Fibroblast of pulmonary artery (primary cell): ENCODE measurements around the gene SEMA3A.
"Not testable (repeated sequence)": the region's sequence is repeated elsewhere in the genome, so short reads cannot be mapped to it uniquely, and the experiment has no call there.

Source experiments
- DNase-seq: peaks from one replicate; pipeline ENCODE4 v3.0.0-alpha.2; 2010; ENCODE audit warnings: low read depth
- H3K4me3 ChIP-seq: replicated peaks from 2 replicates; pipeline ENCODE4 v1.5.1; 2011; ENCODE audit warnings: low read depth, mild to moderate bottlenecking, control low read depth, low read length, moderate library complexity
- CTCF ChIP-seq: IDR thresholded peaks from 2 replicates; pipeline ENCODE4 v1.5.1; 2011; ENCODE audit warnings: mild to moderate bottlenecking, control low read depth, low read length, inconsistent platforms; ENCODE audit errors: missing control alignments

The SEMA3A gene

GRCh38 chr7:84060760-84061261 lies 133.8 kb downstream of the SEMA3A start:
- no peak for TF ChIP-seq CTCF
- no peak overlapping the region for H3K4me3 ChIP-seq
- DNase-seq: peak; percentile 67

GRCh38 chr7:84060000-84060399 lies 134.6 kb downstream of the SEMA3A start:
- no peak overlapping the region for H3K4me3 ChIP-seq
- TF ChIP-seq CTCF: no peak
- DNase-seq: no peak

- DNase-seq: peak; percentile 30
- H3K4me3 ChIP-seq: no peak overlapping the region
- no peak for TF ChIP-seq CTCF
Measured at GRCh38 chr7:84058311-84059076, 136.1 kb downstream of the SEMA3A start.

- no peak overlapping the region for H3K4me3 ChIP-seq
- no peak for TF ChIP-seq CTCF
- no peak for DNase-seq
Measured at GRCh38 chr7:84057576-84057975, 137.0 kb downstream of the SEMA3A start.

- TF ChIP-seq CTCF: no peak
- DNase-seq: no peak
- no peak overlapping the region for H3K4me3 ChIP-seq
Measured at GRCh38 chr7:84055904-84056605, 138.5 kb downstream of the SEMA3A start.

- H3K4me3 ChIP-seq, DNase-seq: not testable (repeated sequence)
Measured at GRCh38 chr7:84055199-84055598, 139.4 kb downstream of the SEMA3A start.

GRCh38 chr7:84049071-84049836 lies 145.3 kb downstream of the SEMA3A start:
- H3K4me3 ChIP-seq: no peak overlapping the region
- DNase-seq: no peak
- no peak for TF ChIP-seq CTCF
